Measurements from ENCODE around the gene LRCH3. TPM values are rescaled to one million over a fixed set of nuclear protein-coding genes. Genes with fewer than 3 reads are reported as not detected.
A peak's percentile ranks its signal among the peaks of the same experiment; 100 is the strongest.

Gene LRCH3
- 57.0 and 64.1 TPM in 2 replicates for total RNA-seq

- Mint-ChIP-seq H3K4me3 (ENCODE audit: low read depth) (peak within 1 kb of the TSS; percentile 94), H3K27ac (peak within 1 kb of the TSS; percentile 98), H3K36me3 (ENCODE audit: low read depth) (peaks cover 17% of the 10 kb centered on the region), H3K9me3 (no peaks in the 10 kb centered on the region), H3K27me3 (ENCODE audit: low read depth) (no peaks in the 10 kb centered on the region), H3K4me1 (ENCODE audit: low read depth) (peaks cover 36% of the 10 kb centered on the region)
- peak; percentile 81 for DNase-seq (ENCODE audit: low spot score)
- intact Hi-C loops (cut with micrococcal nuclease) = loop anchor here (1.0 to 10.0 kb wide), 4 partner anchors 39 to 171 kb away; partner anchors contain the start of gene LMLN
Observed at GRCh38 chr3:197791113-197791891, at the start of gene LRCH3. Gene LRCH3, plus strand, starts transcription at chr3:197791254. Its CDS starts 25 bp downstream, at chr3:197791279.

- Mint-ChIP-seq H3K27me3 (ENCODE audit: low read depth) (peaks cover 4% of the 10 kb centered on the region), H3K9me3 (no peaks in the 10 kb centered on the region), H3K27ac (no peak overlapping the region), H3K4me3 (ENCODE audit: low read depth) (no peak overlapping the region), H3K4me1 (ENCODE audit: low read depth) (no peaks in the 10 kb centered on the region), H3K36me3 (ENCODE audit: low read depth) (no peaks in the 10 kb centered on the region)
- intact Hi-C loops (cut with micrococcal nuclease) = no loop called here
- DNase-seq (ENCODE audit: low spot score) = no peak
Observed at GRCh38 chr3:197742787-197743186, 48.3 kb upstream of the LRCH3 start.

- H3K27ac Mint-ChIP-seq = no peak overlapping the region
- DNase-seq (ENCODE audit: low spot score) = no peak
- no peaks in the 10 kb centered on the region for H3K9me3 Mint-ChIP-seq
- peaks cover 16% of the 10 kb centered on the region for H3K4me1 Mint-ChIP-seq (ENCODE audit: low read depth)
- H3K27me3 Mint-ChIP-seq (ENCODE audit: low read depth) = peaks cover 4% of the 10 kb centered on the region
- intact Hi-C loops (cut with micrococcal nuclease) = no loop called here
- H3K4me3 Mint-ChIP-seq (ENCODE audit: low read depth) = no peak overlapping the region
- H3K36me3 Mint-ChIP-seq (ENCODE audit: low read depth) = no peaks in the 10 kb centered on the region
Observed at GRCh38 chr3:197746209-197746608, 44.8 kb upstream of the LRCH3 start.

- H3K27ac Mint-ChIP-seq = no peak overlapping the region
- H3K4me3 Mint-ChIP-seq (ENCODE audit: low read depth) = no peak overlapping the region
- no peaks in the 10 kb centered on the region for H3K36me3 Mint-ChIP-seq (ENCODE audit: low read depth)
- peaks cover 17% of the 10 kb centered on the region for H3K4me1 Mint-ChIP-seq (ENCODE audit: low read depth)
- peaks cover 4% of the 10 kb centered on the region for H3K27me3 Mint-ChIP-seq (ENCODE audit: low read depth)
- intact Hi-C loops (cut with micrococcal nuclease) = no loop called here
- no peaks in the 10 kb centered on the region for H3K9me3 Mint-ChIP-seq
- DNase-seq (ENCODE audit: low spot score) = no peak
Observed at GRCh38 chr3:197746801-197747237, 44.2 kb upstream of the LRCH3 start.

GRCh38 chr3:197748597-197749314 is 42.3 kb upstream of the LRCH3 start:
- H3K4me3 Mint-ChIP-seq (ENCODE audit: low read depth) = peak overlapping the region; percentile 89
- H3K4me1 Mint-ChIP-seq (ENCODE audit: low read depth) = peaks cover 29% of the 10 kb centered on the region
- no peaks in the 10 kb centered on the region for H3K9me3 Mint-ChIP-seq

GRCh38 chr3:197749315-197749600 is 41.8 kb upstream of the LRCH3 start:
- H3K27ac Mint-ChIP-seq = peak overlapping the region; percentile 93
- peaks cover 4% of the 10 kb centered on the region for H3K27me3 Mint-ChIP-seq (ENCODE audit: low read depth)
- H3K36me3 Mint-ChIP-seq (ENCODE audit: low read depth) = peaks cover 5% of the 10 kb centered on the region
- peak overlapping the region; percentile 89 for H3K4me3 Mint-ChIP-seq (ENCODE audit: low read depth)
- peaks cover 29% of the 10 kb centered on the region for H3K4me1 Mint-ChIP-seq (ENCODE audit: low read depth)
- no peak for DNase-seq (ENCODE audit: low spot score)
- intact Hi-C loops (cut with micrococcal nuclease) = loop anchor here (1.0 kb wide), 3 partner anchors 12 to 157 kb away; no protein-coding TSS in a partner anchor
- H3K9me3 Mint-ChIP-seq = no peaks in the 10 kb centered on the region

More at GRCh38 chr3:197748597-197749314, 42.3 kb upstream of the LRCH3 start:
- no peak for DNase-seq (ENCODE audit: low spot score)
- H3K27me3 Mint-ChIP-seq (ENCODE audit: low read depth) = peaks cover 4% of the 10 kb centered on the region
- peaks cover 5% of the 10 kb centered on the region for H3K36me3 Mint-ChIP-seq (ENCODE audit: low read depth)
- intact Hi-C loops (cut with micrococcal nuclease) = loop anchor here (1.0 kb wide), 3 partner anchors 11 to 158 kb away; no protein-coding TSS in a partner anchor
- peak overlapping the region; percentile 93 for H3K27ac Mint-ChIP-seq

GRCh38 chr3:197749601-197750395 is 41.3 kb upstream of the LRCH3 start, which contains the start of gene FYTTD1:
Gene FYTTD1, plus strand, starts transcription at chr3:197749883. Its CDS starts 89 bp downstream, at chr3:197749972.
- H3K27me3 Mint-ChIP-seq (ENCODE audit: low read depth) = peaks cover 4% of the 10 kb centered on the region
- no peaks in the 10 kb centered on the region for H3K9me3 Mint-ChIP-seq
- peak; percentile 81 for DNase-seq (ENCODE audit: low spot score)
- H3K36me3 Mint-ChIP-seq (ENCODE audit: low read depth) = peaks cover 6% of the 10 kb centered on the region
- peak within 1 kb of the TSS; percentile 93 for H3K4me3 Mint-ChIP-seq (ENCODE audit: low read depth)
- H3K27ac Mint-ChIP-seq = peak within 1 kb of the TSS; percentile 93
- intact Hi-C loops (cut with micrococcal nuclease) = loop anchor here (1.0 to 5.0 kb wide), 5 partner anchors 12 to 213 kb away; partner anchors contain the start of gene LMLN
- H3K4me1 Mint-ChIP-seq (ENCODE audit: low read depth) = peaks cover 30% of the 10 kb centered on the region

- DNase-seq (ENCODE audit: low spot score) = peak; percentile 48
- H3K27ac Mint-ChIP-seq = peak overlapping the region; percentile 83
- H3K36me3 Mint-ChIP-seq (ENCODE audit: low read depth) = peaks cover 9% of the 10 kb centered on the region
- H3K27me3 Mint-ChIP-seq (ENCODE audit: low read depth) = peaks cover 4% of the 10 kb centered on the region
- intact Hi-C loops (cut with micrococcal nuclease) = loop anchor here (5.0 kb wide), 2 partner anchors 97 to 212 kb away; partner anchors contain the start of gene LMLN
- peaks cover 32% of the 10 kb centered on the region for H3K4me1 Mint-ChIP-seq (ENCODE audit: low read depth)
- H3K9me3 Mint-ChIP-seq = no peaks in the 10 kb centered on the region
- H3K4me3 Mint-ChIP-seq (ENCODE audit: low read depth) = peak overlapping the region; percentile 93
Observed at GRCh38 chr3:197750396-197750831, 40.6 kb upstream of the LRCH3 start.

GRCh38 chr3:197750858-197751737 is 40.0 kb upstream of the LRCH3 start:
- Mint-ChIP-seq H3K27me3 (ENCODE audit: low read depth) (peaks cover 4% of the 10 kb centered on the region), H3K36me3 (ENCODE audit: low read depth) (peaks cover 10% of the 10 kb centered on the region), H3K4me3 (ENCODE audit: low read depth) (peak overlapping the region; percentile 93), H3K4me1 (ENCODE audit: low read depth) (peaks cover 33% of the 10 kb centered on the region), H3K9me3 (no peaks in the 10 kb centered on the region), H3K27ac (peak overlapping the region; percentile 83)
- intact Hi-C loops (cut with micrococcal nuclease) = loop anchor here (5.0 kb wide), 2 partner anchors 96 to 211 kb away; partner anchors contain the start of gene LMLN
- no peak for DNase-seq (ENCODE audit: low spot score)

- peaks cover 14% of the 10 kb centered on the region for H3K36me3 Mint-ChIP-seq (ENCODE audit: low read depth)
- H3K4me1 Mint-ChIP-seq (ENCODE audit: low read depth) = peaks cover 34% of the 10 kb centered on the region
- H3K27ac Mint-ChIP-seq = peak overlapping the region; percentile 79
- intact Hi-C loops (cut with micrococcal nuclease) = loop anchor here (1.0 to 5.0 kb wide), 4 partner anchors 39 to 210 kb away; partner anchors contain the start of genes LMLN and LRCH3
- peaks cover under 1% of the 10 kb centered on the region for H3K27me3 Mint-ChIP-seq (ENCODE audit: low read depth)
- no peak for DNase-seq (ENCODE audit: low spot score)
- H3K9me3 Mint-ChIP-seq = no peaks in the 10 kb centered on the region
- H3K4me3 Mint-ChIP-seq (ENCODE audit: low read depth) = peak overlapping the region; percentile 82
Observed at GRCh38 chr3:197752107-197752506, 38.9 kb upstream of the LRCH3 start.

- Mint-ChIP-seq H3K4me3 (ENCODE audit: low read depth) (peak overlapping the region; percentile 8), H3K36me3 (ENCODE audit: low read depth) (peaks cover 14% of the 10 kb centered on the region), H3K27me3 (ENCODE audit: low read depth) (no peaks in the 10 kb centered on the region), H3K9me3 (no peaks in the 10 kb centered on the region), H3K4me1 (ENCODE audit: low read depth) (peaks cover 34% of the 10 kb centered on the region), H3K27ac (no peak overlapping the region)
- intact Hi-C loops (cut with micrococcal nuclease) = loop anchor here (2.0 to 5.0 kb wide), 3 partner anchors 48 to 209 kb away; partner anchors contain the start of gene LMLN
- DNase-seq (ENCODE audit: low spot score) = no peak
Observed at GRCh38 chr3:197753263-197753662, 37.8 kb upstream of the LRCH3 start.
